IPS-20b (cell line): ENCODE results near the gene SYT2.

Experiments used
- H3K27ac ChIP-seq: one replicate; pipeline ENCODE4 v1.5.1; 2013; ENCODE audit warnings: low read length
- H3K27me3 ChIP-seq: 2 replicates; pipeline ENCODE4 v1.6.1; 2013; ENCODE audit warnings: mild to moderate bottlenecking, low read length, inconsistent platforms; ENCODE audit not compliant: insufficient read depth
- H3K36me3 ChIP-seq: 2 replicates; pipeline ENCODE4 v1.6.1; 2013; ENCODE audit warnings: low read depth, mild to moderate bottlenecking, inconsistent platforms, low read length, moderate library complexity; ENCODE audit not compliant: insufficient read depth
- H3K4me1 ChIP-seq: 2 replicates; pipeline ENCODE4 v1.6.1; 2013; ENCODE audit warnings: mild to moderate bottlenecking, control low read depth, inconsistent platforms, low read length, moderate library complexity; ENCODE audit not compliant: insufficient read depth
- H3K4me3 ChIP-seq: 2 replicates; pipeline ENCODE4 v1.5.1; 2013; ENCODE audit warnings: mild to moderate bottlenecking, low read length, inconsistent platforms
- H3K9ac ChIP-seq: 2 replicates; pipeline ENCODE4 v1.6.1; 2013; ENCODE audit warnings: low read depth, mild to moderate bottlenecking, inconsistent platforms, low read length, moderate library complexity
- H3K9me3 ChIP-seq: 2 replicates; pipeline ENCODE4 v1.6.1; 2013; ENCODE audit warnings: mild to moderate bottlenecking, low read depth, low read length, inconsistent platforms; ENCODE audit not compliant: insufficient read depth

SYT2 gene

DNA sequence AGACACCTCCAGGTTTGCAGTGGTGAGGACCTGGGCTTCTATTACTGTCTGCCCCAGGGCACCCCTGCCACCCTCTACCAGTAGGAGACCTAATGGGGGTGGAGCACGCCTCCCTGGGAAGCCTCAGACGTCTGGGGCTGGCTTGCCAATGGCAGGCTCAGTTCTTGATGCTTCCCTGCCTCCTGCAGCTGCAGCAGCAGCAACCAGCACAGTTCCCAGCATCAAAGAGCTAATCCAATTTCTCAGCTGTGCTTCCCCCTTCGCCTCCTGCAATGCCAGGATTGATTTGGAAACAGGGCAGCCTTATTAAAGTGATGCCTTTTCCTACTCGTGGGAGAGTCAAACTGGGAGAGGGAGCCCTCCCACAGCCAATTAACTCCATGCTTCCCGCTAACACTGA lies 8.2 kb downstream of the SYT2 start:
- Histone ChIP-seq H3K27ac (no peak overlapping the region), H3K4me3 (no peak overlapping the region), H3K36me3 (no peaks in the 10 kb centered on the region), H3K9ac (no peak overlapping the region), H3K9me3 (no peaks in the 10 kb centered on the region), H3K27me3 (peaks cover 11% of the 10 kb centered on the region; the same call in 1 of the 2 replicates), H3K4me1 (peaks cover 3% of the 10 kb centered on the region; the same call in 1 of the 2 replicates)

DNA sequence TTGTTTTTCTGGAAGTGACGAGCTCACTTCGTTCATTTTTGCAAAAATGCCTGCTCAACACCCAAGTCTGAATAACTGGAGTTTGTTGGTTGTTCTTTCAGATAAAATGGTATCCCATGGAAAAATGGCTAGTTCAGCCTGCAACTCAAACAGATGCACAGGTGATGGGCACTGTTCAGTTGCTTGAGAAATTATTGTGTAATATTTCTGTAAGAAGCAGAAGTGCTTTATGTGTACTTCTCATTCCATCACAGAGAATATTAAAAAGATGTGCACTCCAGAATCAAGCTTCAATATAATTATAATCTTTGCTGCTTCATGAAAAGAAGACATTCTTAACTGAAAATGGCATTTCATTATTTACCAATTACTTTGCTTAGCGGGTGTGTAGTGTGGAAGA lies 9.1 kb downstream of the SYT2 start:
- H3K4me1 ChIP-seq = peaks cover 3% of the 10 kb centered on the region; the same call in 1 of the 2 replicates
- peaks cover 2% of the 10 kb centered on the region; the same call in 1 of the 2 replicates for H3K27me3 ChIP-seq
- no peaks in the 10 kb centered on the region for H3K9me3 ChIP-seq
- H3K36me3 ChIP-seq = no peaks in the 10 kb centered on the region
- no peak overlapping the region for H3K9ac ChIP-seq
- no peak overlapping the region for H3K27ac ChIP-seq
- no peak overlapping the region for H3K4me3 ChIP-seq

GRCh38 chr1:202700061-202700460 lies 10.2 kb downstream of the SYT2 start:
- peaks cover 9% of the 10 kb centered on the region; the same call in 1 of the 2 replicates for H3K27me3 ChIP-seq

DNA sequence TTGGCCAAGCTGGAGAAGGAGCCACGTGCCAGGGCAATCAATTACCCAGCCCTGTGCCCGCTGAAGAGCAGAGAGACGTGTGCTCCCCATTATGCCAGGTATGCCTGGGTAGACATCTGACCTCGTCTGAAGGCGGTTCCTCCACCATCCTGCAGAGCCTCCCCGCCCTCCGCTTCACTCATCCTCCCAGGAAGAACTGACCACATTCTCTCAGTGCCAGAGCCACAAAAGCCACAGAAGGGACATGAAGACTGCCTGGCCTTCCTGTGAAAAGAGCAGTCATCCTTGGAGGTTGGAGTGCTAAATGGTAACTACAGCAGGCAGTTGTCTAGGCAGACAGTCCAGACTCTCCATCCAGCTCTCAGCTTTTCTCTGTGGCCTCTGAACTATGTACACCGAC lies 12.0 kb downstream of the SYT2 start:
- no peaks in the 10 kb centered on the region for H3K36me3 ChIP-seq
- no peaks in the 10 kb centered on the region for H3K4me1 ChIP-seq
- H3K9me3 ChIP-seq = no peaks in the 10 kb centered on the region
- H3K27ac ChIP-seq = no peak overlapping the region
- H3K27me3 ChIP-seq = peaks cover 11% of the 10 kb centered on the region; the same call in 1 of the 2 replicates
- no peak overlapping the region for H3K9ac ChIP-seq
- H3K4me3 ChIP-seq = no peak overlapping the region

More at GRCh38 chr1:202700061-202700460, 10.2 kb downstream of the SYT2 start:
- Histone ChIP-seq H3K27ac (no peak overlapping the region), H3K4me3 (no peak overlapping the region), H3K9me3 (no peaks in the 10 kb centered on the region), H3K4me1 (no peaks in the 10 kb centered on the region; the same call in 1 of the 2 replicates), H3K36me3 (no peaks in the 10 kb centered on the region), H3K9ac (no peak overlapping the region)

GRCh38 chr1:202697038-202697437 lies 13.2 kb downstream of the SYT2 start:
- no peak overlapping the region for H3K4me3 ChIP-seq
- H3K27me3 ChIP-seq = peaks cover 11% of the 10 kb centered on the region; the same call in 1 of the 2 replicates
- H3K36me3 ChIP-seq = no peaks in the 10 kb centered on the region
- no peak overlapping the region for H3K9ac ChIP-seq
- H3K27ac ChIP-seq = no peak overlapping the region
- no peaks in the 10 kb centered on the region for H3K9me3 ChIP-seq
- H3K4me1 ChIP-seq = no peaks in the 10 kb centered on the region

DNA sequence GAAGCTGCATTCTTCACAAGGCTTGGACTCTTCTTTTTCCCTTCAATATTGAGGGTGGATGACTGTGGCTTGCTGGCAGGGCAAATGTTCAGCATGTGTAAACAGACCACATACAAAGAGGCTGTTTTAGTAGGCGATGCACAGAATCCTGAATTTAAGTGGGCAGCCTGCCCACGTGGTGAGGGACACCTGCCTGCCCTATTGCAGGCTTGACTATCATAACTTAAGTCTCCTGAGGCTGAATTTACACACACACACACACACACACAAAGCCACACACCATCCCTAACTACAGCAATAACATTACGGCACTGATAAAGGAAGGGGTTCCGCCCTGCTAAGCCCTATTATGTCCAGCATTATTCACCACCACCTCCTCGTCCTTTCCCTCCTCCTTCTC lies 15.9 kb downstream of the SYT2 start:
- Histone ChIP-seq H3K36me3 (no peaks in the 10 kb centered on the region), H3K9me3 (no peaks in the 10 kb centered on the region), H3K4me3 (no peak overlapping the region), H3K27me3 (peaks cover 11% of the 10 kb centered on the region; the same call in 1 of the 2 replicates), H3K9ac (no peak overlapping the region), H3K4me1 (no peaks in the 10 kb centered on the region), H3K27ac (no peak overlapping the region)

DNA sequence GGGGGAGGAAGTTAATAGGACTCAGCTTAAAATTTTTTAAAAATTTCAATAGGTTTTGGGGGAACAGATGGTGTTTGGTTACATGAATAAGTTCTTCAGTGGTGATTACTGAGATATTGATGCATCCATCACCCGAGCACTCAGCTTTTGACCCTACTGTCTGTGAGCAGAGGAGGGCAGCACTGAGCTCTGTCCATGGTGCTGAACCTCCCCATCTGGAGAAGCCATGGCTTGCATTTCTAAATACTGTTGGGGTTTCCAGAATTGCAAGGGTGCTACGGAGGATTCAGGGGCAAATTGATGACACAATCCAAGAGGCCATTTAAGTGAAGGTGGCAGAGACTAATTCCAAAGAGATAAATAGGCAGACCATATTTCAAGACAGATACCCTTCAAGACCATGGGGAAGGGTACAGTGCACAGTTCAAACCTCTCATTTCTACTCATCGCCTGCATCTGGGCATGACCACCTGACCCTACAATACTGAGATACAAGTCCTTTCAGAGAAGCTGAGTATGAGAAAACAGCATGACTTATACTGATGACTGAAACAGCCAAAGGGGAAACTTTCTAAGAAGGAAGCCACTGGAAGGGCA lies 17.2 kb downstream of the SYT2 start:
- H3K4me3 ChIP-seq = no peak overlapping the region
- H3K27me3 ChIP-seq = peaks cover 11% of the 10 kb centered on the region; the same call in 1 of the 2 replicates
- H3K4me1 ChIP-seq = no peaks in the 10 kb centered on the region
- no peaks in the 10 kb centered on the region for H3K36me3 ChIP-seq
- H3K9ac ChIP-seq = no peak overlapping the region
- H3K9me3 ChIP-seq = no peaks in the 10 kb centered on the region
- H3K27ac ChIP-seq = no peak overlapping the region

DNA sequence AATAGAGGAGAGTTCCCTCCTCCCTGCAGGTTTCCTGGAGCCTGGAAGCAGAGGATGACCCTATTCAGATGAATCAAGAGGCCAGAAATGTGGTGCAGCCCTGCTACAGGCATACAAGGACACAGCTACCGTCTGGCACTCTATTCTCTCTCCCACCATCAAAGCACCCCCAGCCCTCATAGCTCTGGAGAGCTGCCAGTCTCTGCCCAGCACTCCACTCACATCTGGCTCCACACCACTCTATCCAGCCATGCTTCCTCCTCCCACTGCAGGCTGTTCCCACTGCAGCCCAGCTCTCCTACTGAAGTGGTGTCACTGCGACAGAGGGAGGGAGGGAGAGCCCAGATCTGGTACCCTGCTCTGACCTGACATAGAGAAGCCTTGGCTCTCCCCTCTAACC lies 18.4 kb downstream of the SYT2 start:
- no peak overlapping the region for H3K9ac ChIP-seq
- H3K36me3 ChIP-seq = no peaks in the 10 kb centered on the region
- H3K9me3 ChIP-seq = no peaks in the 10 kb centered on the region
- no peak overlapping the region for H3K4me3 ChIP-seq
- H3K27ac ChIP-seq = no peak overlapping the region
- no peaks in the 10 kb centered on the region for H3K4me1 ChIP-seq
- H3K27me3 ChIP-seq = peaks cover 11% of the 10 kb centered on the region; the same call in 1 of the 2 replicates

DNA sequence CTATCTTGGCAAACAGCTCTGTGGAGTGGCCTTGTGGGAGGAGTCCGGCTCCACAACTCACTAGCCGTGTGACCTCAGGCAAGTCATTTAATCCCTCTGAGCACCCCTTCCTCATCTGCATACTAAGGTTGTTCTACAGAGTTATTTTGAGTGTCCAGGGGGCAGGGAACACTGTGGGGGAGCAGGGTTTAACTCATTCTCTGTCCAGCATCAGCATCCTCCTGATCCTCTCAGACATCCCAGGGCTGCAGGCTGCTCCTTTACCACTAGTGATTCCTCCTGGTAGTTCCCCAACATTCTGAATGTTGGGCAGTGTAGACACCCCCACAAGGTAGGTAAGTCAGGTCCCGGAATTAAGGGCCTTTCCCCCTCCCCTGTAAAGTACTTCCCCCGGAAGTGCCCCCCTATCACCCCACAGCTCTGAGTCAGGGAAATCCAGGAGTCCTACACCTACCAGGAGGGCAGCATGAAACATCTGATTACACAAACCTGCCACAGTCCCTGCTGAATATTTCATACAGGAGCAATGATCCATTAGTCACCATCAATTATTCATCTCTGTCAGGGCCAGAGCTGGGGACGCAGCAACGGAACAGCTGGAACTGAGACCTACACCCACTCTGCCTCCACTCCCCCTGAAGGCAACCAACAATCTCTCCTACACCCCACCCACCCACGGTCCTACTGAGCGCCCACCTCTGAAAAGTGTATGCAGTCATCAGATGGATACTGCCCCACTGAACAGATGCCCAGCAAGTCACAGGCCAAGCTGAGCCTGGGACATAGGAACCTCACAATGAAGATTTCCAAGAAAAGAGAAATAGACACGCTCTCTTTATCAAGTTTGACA lies 20.5 kb downstream of the SYT2 start:
- Histone ChIP-seq H3K27ac (no peak overlapping the region), H3K4me1 (no peaks in the 10 kb centered on the region), H3K9ac (no peak overlapping the region), H3K4me3 (no peak overlapping the region), H3K9me3 (no peaks in the 10 kb centered on the region), H3K27me3 (no peaks in the 10 kb centered on the region; the same call in 1 of the 2 replicates), H3K36me3 (no peaks in the 10 kb centered on the region)

- H3K36me3 ChIP-seq = no peaks in the 10 kb centered on the region
- H3K9ac ChIP-seq = no peak overlapping the region
- no peaks in the 10 kb centered on the region; the same call in 1 of the 2 replicates for H3K27me3 ChIP-seq
- H3K4me1 ChIP-seq = no peaks in the 10 kb centered on the region
- no peak overlapping the region for H3K4me3 ChIP-seq
- H3K27ac ChIP-seq = no peak overlapping the region
- no peaks in the 10 kb centered on the region for H3K9me3 ChIP-seq
Observed at GRCh38 chr1:202689082-202689481, 21.2 kb downstream of the SYT2 start.

DNA sequence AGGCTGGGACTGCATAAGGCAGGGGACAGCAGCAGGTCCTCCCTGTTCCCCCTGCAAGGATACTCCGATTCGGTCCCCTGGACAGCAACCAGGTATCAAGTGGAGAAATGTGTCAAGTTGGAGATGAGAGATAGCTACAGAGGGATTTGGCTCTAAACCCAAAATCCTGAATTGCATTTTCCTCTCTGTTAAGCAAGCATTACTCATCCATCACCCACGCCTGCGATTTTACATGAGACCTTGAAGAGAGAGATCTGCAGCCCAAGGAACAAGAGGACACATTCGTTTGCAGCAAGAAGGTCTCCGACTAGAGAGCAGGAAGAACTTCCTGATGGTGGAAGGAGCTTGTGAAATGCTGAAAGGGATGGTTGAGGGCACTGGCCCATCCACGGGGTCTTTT lies 21.9 kb downstream of the SYT2 start:
- Histone ChIP-seq H3K9me3 (no peaks in the 10 kb centered on the region), H3K4me3 (no peak overlapping the region), H3K4me1 (no peaks in the 10 kb centered on the region), H3K9ac (no peak overlapping the region), H3K36me3 (no peaks in the 10 kb centered on the region), H3K27me3 (no peaks in the 10 kb centered on the region; the same call in 1 of the 2 replicates), H3K27ac (no peak overlapping the region)

DNA sequence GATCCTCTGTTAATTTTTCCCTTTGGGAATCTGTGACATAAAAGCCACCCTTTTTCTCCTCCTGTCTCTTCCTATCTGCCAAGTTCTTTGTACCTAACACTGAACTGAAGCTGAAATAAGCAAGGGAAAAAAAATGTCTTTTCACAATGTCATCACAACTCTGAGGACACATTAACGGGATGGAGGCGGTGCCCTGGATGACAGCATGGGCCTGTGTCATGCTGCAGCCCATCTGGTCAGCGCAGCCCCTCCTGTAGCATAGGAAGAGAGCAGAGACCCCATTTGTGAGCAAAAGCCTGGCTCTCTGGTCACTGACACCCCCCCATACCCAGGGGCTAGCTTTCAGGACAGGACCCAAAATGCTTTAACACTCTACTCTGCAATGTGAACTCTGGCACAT lies 22.5 kb downstream of the SYT2 start:
- no peaks in the 10 kb centered on the region for H3K9me3 ChIP-seq
- no peaks in the 10 kb centered on the region; the same call in 1 of the 2 replicates for H3K27me3 ChIP-seq
- H3K27ac ChIP-seq = no peak overlapping the region
- no peaks in the 10 kb centered on the region for H3K36me3 ChIP-seq
- no peaks in the 10 kb centered on the region for H3K4me1 ChIP-seq
- no peak overlapping the region for H3K9ac ChIP-seq
- no peak overlapping the region for H3K4me3 ChIP-seq
